ENCODE measurements around the gene AFF3.

DNA sequence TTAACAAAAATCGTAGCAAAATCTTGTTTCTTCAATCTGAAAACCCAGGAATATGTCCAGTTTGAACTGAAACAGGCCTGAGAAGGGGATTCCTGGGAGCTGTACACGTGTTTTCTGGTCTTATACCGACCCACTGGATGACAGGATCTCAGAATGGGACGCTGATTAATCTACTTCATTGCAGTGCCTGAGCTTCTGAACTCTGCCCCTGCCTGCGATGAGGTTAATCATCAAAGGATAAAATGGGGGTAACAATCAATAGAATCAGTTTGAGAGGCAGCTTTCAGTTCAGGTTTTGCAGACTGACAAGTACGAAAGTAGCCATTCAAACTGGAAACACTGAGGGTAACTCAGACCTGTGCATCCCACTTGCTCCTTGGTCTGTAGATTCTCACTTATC, 378.6 kb downstream of the AFF3 start:
- TF ChIP-seq CTCF (conservative IDR thresholded peaks at IDR 0.05): no peak
- no peak for TF ChIP-seq EZH2 (IDR thresholded peaks at IDR 0.05; ENCODE audit: low read depth)

Measured in PC-9 (cell line).